Ishikawa (cell line): Measurements from ENCODE around the gene EXOSC5.

Experiments
- EP300 ChIP-seq: IDR thresholded peaks from 2 replicates; pipeline ENCODE4 v1.6.1; 2012; ENCODE audit warnings: borderline replicate concordance
- FOXM1 ChIP-seq: IDR thresholded peaks from 2 replicates; pipeline ENCODE4 v1.6.1; 2012; ENCODE audit warnings: low read depth, borderline replicate concordance
- REST ChIP-seq: IDR thresholded peaks from 2 replicates; pipeline ENCODE4 v1.6.1; 2012; ENCODE audit warnings: low read depth, mild to moderate bottlenecking
- TAF1 ChIP-seq: IDR thresholded peaks from 2 replicates; pipeline ENCODE4 v1.6.1; 2012; ENCODE audit warnings: low read depth, mild to moderate bottlenecking
- TCF12 ChIP-seq: IDR thresholded peaks from 2 replicates; pipeline ENCODE4 v1.6.1; 2012; ENCODE audit warnings: low read depth

DNA sequence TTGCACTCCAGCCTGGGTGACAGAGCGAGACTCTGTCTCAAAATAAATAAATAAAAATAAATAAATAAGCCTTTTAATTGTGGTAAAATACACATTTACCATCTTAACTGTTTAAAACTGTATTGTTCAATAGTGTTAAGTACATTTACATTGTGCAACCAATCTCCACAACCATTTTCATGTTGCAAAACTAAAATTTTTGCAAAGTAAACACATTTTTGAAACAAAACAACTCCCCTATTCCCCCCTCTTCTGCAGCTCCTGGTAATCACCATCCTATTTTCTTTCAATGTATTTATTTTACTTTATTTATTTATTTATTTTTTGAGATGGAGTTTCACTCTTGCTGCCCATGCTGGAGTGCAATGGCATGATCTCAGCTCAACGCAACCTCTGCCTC lies 27.4 kb downstream of the EXOSC5 start:
- TF ChIP-seq FOXM1 (no peak), REST (no peak), TCF12 (no peak), TAF1 (no peak), EP300 (no peak)
